Subcutaneous adipose tissue (tissue), 4 donors: ENCODE measurements around the gene ADAMTSL3. TPM values are rescaled to one million over a fixed set of nuclear protein-coding genes. Genes with fewer than 3 reads are reported as not detected.

ENCODE experiments used
- total RNA-seq, 4 donors: library from RNA; depleted of rRNA; stranded (reverse); fragments of >200 nt; gene quantifications; one replicate each; pipeline ENCODE4 v1.1.0, GENCODE V29; 2016
- TF ChIP-seq, protein P1 (sequence below): fragments of 450-650 bp; IDR thresholded peaks from one replicate; pipeline ENCODE4 v1.5.1; 2016; ENCODE audit warnings: low read depth, mild to moderate bottlenecking, control low read depth, antibody characterized with exemption, moderate library complexity

Gene ADAMTSL3
- total RNA-seq, 4 donors from 2014 or later: 1.5 to 4.0 (median 2.3) TPM

DNA sequence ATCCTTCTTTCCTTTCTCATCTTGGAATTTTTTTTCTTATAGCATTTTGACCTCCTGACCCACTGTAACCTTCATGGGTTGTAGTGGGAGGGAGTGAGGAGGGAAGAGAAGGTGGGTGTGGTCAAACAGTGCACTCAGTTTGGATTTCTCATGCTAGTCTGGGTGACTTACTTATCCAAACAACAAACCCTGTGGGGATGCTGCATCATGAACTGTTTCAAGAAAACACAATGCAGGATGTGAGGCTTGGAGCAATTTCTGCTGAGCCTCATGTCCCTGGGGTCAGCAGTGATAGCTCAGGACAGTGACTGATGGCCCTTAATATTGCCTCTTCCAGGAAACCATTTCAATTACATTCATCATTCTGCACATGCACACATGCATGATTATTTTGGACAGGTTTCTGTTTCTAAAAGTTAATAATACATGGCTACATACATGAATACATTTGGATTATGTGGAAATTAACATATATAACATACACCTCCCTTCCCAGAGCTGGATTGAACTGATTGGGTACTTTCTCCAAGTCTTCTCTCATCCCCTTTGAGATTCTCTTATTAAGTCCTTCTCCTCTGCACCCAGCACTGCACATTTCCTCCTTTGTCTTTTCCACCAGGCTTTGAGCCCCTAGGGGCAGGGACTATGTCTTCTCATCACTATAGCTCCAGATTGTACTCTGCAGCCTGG, 61.2 kb downstream of the ADAMTSL3 start:
- TF ChIP-seq, protein P1, sequence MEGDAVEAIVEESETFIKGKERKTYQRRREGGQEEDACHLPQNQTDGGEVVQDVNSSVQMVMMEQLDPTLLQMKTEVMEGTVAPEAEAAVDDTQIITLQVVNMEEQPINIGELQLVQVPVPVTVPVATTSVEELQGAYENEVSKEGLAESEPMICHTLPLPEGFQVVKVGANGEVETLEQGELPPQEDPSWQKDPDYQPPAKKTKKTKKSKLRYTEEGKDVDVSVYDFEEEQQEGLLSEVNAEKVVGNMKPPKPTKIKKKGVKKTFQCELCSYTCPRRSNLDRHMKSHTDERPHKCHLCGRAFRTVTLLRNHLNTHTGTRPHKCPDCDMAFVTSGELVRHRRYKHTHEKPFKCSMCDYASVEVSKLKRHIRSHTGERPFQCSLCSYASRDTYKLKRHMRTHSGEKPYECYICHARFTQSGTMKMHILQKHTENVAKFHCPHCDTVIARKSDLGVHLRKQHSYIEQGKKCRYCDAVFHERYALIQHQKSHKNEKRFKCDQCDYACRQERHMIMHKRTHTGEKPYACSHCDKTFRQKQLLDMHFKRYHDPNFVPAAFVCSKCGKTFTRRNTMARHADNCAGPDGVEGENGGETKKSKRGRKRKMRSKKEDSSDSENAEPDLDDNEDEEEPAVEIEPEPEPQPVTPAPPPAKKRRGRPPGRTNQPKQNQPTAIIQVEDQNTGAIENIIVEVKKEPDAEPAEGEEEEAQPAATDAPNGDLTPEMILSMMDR: no peak

DNA sequence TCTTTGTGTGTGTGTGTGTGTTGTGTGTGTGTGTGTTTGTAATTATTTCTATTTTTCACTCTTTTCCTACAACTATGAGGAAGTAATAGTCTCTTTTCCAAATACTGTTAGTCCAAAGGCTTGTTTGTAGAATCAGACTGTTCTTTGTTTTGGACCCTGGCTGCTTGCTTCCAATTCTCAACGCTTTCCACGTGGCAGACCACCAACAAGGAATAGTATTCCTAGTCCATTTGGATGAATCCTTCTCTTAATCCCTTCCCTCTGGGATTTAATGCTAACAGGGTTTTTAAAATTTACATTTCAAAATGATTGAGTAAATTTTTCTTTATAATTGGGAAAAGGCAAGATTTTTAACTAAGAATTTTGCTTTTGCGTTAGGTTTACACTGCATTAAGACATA, 62.7 kb downstream of the ADAMTSL3 start:
- TF ChIP-seq, protein P1: no peak

GRCh38 chr15:83717010-83717409, 63.1 kb downstream of the ADAMTSL3 start:
- TF ChIP-seq, protein P1: no peak

GRCh38 chr15:83720468-83720867, 66.5 kb downstream of the ADAMTSL3 start:
- TF ChIP-seq, protein P1: no peak

GRCh38 chr15:83721031-83721430, 67.1 kb downstream of the ADAMTSL3 start:
- TF ChIP-seq, protein P1: no peak

- TF ChIP-seq, protein P1: no peak
These were observed 68.1 kb downstream of the ADAMTSL3 start for GRCh38 chr15:83721981-83722380.

DNA sequence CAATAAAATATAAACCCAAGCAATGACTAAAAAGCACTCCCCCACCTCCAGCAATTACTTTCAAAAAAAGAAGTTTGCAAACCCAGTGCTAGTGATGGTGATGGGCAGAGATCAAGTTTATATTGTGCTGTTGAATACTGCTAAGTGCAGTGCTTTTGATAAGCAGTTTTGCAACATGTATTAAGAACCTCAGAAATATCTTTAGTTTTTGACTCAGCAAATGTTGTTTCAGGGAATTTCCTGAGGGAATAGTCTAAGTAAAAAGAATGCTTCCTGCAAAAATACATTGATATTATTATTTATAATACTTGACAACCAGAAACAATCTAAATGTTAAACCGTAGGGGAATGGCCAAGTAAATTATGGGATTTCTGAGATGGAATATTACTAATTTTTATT, 69.3 kb downstream of the ADAMTSL3 start:
- TF ChIP-seq, protein P1: no peak
